DOHH2 (cell line): ENCODE results near the gene HECW1.

Experiments
- CTCF ChIP-seq: fragments of 200-600 bp; sonication (generic); IDR thresholded peaks from one replicate; pipeline ENCODE4 v1.5.1; 2014; ENCODE audit warnings: antibody characterized with exemption, mild to moderate bottlenecking, low read depth, low read length; ENCODE audit not compliant: poor library complexity, severe bottlenecking
- EZH2phosphoT487 ChIP-seq: fragments of 200-600 bp; sonication (generic); IDR thresholded peaks from 2 replicates; pipeline ENCODE4 v1.6.1; 2017; ENCODE audit warnings: borderline replicate concordance, mild to moderate bottlenecking, antibody characterized with exemption, low read length, moderate library complexity, mixed read lengths

GRCh38 chr7:43234073-43234472, 121.6 kb downstream of the HECW1 start:
- no peak for TF ChIP-seq CTCF
- no peak for TF ChIP-seq EZH2phosphoT487
